GM21515 (cell line): Measurements from ENCODE around the gene INO80.

Source experiments
- ATAC-seq: cut with Tn5 transposase; IDR thresholded peaks from one replicate; pipeline ENCODE4 v1.9.1; 2021; ENCODE audit not compliant: unreplicated experiment

Gene INO80

DNA sequence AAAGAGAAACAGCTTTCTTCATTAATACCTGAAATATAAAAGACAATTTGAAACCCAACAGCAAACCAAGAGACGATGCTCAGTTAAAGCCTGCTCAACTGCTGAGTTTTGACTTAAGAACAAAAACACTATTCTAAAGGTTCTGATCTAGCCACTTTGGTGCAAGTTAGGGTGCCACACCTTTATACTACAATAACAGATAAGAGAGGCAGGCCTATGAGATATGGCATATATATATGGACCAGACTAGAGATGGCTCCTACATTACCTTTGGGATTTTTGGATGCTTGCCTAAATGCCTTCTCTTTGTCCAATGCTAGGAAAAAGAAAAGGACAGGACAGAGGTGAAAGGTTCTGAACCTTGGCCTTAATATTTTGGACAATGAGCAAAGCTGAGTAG lies 68.6 kb downstream of the INO80 start:
- ATAC-seq = no peak

- no peak for ATAC-seq
Observed at GRCh38 chr15:41043276-41043951, 72.7 kb downstream of the INO80 start.

GRCh38 chr15:41042851-41043250 lies 73.2 kb downstream of the INO80 start:
- no peak for ATAC-seq

DNA sequence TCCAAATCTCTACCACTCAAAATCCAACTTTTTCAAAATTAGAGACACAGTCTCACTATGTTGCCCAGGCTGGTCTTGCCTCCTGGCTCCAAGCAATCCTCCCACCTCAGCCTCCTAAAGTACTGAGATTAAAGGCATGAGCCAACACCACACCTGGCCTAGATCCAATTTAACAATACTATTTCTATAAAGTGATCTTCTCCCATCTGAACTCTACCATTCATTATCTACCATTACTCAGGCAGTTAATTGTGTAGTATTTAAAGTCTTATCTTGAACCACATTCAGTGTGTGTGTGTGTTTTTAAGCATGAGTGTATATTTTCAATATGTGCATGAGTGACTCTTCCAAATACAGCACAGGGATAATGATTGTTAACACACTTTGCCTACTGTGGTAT lies 77.0 kb downstream of the INO80 start:
- no peak for ATAC-seq

DNA sequence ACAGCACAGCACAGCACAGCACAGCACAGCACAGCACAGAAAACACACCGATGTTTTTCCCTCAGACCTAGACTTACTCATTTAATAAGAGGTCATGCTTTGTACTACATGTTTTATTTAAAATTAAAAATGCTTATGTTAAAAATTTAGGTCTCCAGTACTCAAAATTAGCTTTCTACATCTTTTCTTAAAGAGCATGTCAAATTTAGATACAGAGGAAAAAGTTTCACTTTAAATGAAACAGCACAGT lies 84.1 kb downstream of the INO80 start:
- no peak for ATAC-seq

DNA sequence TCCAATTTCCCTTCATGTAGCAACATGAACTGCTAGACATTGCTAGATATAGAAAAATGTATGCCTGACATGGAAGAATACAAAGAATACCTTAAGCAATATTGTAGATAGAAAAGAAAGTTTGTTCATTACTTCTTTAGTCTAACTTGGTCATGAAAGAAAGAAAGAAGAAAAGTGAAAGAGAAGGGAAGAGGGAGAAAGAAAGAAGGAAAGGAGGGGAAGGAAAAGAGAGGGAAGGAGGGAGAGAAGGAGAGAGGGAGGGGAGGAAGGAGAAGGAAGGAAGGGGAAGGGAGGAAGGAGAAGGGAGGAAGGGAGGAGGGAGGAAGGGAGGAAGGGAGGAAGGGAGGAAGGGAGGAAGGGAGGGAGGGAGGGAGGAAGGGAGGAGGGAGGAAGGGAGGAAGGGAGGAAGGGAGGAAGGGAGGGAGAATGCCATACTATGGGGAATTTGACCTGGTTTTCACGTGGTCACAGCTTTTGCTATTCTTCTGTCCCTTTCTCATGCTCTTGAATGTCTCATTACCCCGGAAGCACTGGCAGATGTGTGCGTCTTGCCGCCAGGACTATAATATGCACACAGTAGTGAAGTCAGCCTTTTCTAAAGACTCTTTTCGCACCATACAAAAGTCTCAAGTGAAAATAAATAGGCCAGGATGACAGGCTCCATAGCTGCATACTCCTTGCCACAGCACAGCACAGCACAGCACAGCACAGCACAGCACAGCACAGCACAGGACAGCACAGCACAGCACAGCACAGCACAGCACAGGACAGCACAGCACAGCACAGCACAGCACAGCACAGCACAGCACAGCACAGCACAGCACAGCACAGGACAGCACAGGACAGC lies 84.6 kb downstream of the INO80 start:
- no peak for ATAC-seq

DNA sequence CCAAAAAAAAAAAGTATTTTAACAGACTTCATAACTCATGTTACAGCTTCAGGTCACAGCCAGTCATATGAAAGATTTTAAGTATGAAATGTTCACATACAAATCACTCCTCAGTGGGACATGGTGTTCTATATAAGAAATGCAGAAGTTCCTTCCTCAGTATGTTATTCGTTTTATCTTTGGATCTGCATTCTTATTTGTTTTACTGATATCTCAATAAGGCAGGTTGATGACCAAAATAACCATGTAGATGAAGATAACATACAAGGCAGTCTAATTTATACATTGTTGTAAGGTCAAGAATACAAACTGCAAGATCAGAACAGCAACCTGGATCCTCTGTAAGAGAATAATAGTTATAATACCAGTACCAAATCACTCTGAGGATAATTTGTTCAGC lies 87.2 kb downstream of the INO80 start:
- no peak for ATAC-seq

- ATAC-seq = no peak
Observed at GRCh38 chr15:41025393-41025792, 90.7 kb downstream of the INO80 start.

DNA sequence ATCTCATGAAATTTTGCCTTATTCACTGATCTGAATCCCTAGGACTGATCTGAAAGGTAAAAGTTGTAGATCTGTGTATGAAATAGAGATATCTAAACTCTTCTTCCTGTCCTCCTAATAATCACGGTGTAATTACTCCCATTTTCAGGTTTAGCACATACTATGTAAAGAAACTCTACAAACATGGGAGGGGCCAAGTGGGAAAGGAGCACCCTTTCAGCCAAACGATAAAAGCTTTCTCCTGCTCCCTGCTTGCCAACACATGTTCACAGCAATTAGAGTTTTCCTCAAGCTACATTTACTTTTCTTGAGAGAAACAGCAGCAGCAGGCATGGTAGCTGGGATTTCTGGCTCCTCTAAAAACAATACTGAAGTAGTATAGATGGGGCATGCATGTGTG lies 91.2 kb downstream of the INO80 start:
- no peak for ATAC-seq

DNA sequence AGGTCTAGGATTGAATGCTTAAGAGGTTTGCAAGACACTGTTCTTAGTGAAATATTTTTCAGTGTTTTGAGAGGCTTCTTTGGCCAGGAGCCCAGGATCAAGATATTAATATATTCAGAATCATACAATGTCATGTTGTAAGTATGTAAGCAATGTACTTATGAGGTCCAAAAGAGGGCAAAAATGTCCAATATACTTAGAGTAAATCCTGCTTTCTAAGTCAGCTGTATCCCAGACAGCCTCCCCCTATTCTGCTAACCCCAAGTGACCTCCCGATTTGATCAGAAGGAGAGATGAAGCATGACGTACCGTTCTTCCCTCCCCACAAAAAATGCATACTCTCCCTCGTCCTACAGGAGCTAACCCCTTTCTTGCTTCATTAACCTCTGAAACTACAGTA lies 91.9 kb downstream of the INO80 start:
- ATAC-seq = no peak

DNA sequence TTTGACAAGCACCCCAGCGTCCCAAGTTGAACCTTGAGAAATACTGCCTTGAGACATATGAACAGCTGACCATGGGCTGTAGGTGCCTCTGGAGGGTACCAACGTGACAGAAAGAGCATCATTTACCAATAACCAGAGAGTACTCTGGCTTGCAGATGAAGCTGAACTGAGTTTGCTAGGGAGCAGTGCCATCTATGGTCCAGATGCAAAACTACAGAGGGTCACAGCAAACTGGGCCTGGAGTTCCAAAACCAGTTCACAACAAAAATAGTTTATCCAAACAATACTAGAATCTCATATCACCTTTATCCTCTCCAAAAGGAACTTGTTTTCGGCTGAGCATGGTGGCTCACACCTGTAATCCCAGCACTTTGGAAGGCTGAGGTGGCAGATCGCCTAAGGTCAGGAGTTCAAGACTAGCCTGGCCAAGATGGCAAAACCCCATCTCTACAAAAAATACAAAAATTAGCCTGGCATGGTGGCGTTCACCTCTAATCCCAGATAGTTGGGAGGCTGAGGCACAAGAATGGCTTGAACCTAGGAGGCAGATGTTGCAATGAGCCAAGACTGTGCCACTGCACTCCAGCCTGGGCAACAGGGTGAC lies 93.5 kb downstream of the INO80 start:
- no peak for ATAC-seq

- ATAC-seq = no peak
Observed at GRCh38 chr15:41020829-41021228, 95.3 kb downstream of the INO80 start.

- no peak for ATAC-seq
Observed at GRCh38 chr15:41020311-41020710, 95.8 kb downstream of the INO80 start.

DNA sequence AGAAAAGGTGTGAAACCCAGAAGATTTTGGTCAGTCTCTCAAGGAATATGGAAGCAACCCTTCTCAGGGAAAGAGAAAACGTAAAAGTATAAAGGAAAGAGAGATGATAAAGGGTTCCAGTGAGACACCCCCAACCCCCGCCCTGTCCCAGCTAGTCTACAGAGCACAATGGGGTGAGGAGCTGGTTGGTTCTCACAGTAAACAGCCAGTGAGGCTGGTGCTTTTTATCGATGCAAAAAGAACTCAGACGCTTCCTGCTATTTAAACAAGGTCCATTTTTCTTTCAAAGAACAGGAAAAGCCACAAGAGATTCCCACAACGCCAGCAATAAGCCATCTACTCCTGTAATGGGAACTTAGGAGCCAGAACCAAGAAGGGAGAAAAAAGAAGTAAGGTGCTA lies 96.9 kb downstream of the INO80 start:
- ATAC-seq = no peak

GRCh38 chr15:41018534-41018933 lies 97.5 kb downstream of the INO80 start:
- no peak for ATAC-seq

DNA sequence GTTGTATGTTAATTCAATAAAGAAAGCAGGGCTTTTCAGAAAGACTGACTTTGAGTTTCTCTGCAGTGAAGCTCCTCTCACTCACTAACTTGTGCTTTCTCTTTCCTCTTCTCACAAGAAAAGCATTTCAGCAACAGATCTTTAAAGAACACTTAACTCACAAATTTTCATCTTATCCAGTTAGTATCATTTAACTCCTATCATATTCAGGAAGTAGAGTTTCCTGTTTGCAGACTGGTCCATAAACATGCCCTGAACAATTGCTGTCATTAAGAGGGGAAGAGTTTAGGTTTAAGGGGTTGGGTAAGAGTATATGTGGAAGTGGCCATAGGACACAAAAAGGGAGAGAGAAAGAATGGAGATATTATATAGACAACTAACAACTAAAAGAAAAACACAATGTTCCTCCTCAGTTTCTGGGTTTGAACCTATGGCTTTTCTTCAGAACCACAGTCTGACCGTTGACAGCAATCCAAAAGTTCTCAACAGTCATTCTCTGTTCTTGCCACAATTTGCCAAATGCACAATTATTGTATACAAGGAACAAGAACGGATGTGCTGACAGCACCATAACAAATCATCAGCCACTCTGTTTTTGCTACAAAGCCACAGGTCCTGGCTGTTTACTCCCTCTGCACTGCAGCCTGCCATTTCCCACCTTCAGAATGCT lies 98.9 kb downstream of the INO80 start:
- ATAC-seq = no peak

DNA sequence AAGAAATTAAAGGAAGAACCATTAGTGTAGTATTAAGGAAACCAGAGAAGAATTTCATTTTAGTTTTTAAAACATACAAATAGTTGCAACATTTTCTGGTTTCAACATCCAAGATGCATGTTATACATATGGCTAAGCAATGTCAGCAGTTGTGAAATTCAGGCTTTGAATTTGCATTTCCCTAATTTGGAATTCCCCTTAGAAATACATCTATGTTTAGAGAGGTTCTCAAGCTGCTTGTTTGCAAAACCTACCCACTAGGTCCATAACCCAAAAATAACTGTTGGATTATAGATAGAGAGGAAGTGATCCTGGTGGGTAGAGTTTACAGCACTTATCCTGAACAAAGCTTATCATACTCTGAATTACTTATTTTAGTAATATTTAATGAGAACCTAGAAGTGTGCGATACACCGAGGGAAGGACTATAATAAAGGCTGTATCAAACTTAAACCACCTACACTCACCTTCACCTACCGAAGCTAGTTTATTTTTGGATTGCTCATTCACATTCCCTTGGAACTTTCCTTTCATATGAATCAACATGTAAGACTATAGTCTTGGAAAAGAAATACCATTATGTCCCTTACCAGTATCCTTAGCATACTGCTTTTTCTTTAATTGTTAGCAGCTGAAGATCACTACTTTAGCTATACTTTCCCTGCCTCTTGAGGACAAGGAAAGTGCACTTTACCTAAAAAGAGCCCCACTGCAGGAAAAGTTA lies 102.2 kb downstream of the INO80 start:
- ATAC-seq = no peak

DNA sequence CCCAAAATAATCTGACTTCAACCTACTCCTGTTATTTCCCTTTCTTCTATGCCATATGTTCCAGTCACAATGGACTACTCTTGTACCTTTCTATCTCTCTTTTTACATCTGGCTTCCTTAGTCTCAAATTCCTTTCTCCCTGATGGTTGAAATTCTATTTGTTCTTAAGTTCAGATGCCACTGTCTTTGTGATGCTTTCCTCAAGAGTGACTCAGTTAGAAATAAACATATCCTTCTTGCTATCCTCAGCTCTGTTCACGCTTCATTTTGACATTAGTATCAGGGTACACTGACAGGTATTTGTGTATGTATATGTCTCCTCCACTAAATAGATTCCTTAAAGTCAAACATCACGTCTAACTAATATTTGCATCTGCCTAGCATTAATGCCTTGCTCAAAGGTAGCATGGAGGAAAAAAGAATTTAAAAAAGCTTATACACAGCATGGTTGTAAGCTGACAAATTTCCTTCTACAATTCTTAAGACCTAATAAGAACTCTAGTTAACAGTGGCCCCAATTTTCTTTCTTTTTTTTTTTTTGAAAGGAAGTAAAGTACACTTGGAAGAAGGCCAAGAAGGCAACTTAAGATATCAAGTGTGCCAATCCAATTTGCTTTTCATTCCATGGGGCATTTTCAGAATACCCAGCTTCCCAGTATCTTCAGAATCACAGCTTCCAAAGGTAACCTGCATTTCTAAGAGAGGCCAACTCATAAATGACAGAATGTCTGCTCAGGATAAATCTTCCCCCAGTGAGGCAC lies 104.8 kb downstream of the INO80 start:
- ATAC-seq = no peak

GRCh38 chr15:41010345-41010744 lies 105.7 kb downstream of the INO80 start:
- ATAC-seq = no peak

GRCh38 chr15:41006479-41006878 lies 109.6 kb downstream of the INO80 start:
- no peak for ATAC-seq

- ATAC-seq = no peak
Observed at GRCh38 chr15:41004490-41004889, 111.6 kb downstream of the INO80 start.
